HG02884 (cell line): Measurements from ENCODE around the gene GAPDH.
"Not testable (repeated sequence)": the region's sequence is repeated elsewhere in the genome, so short reads cannot be mapped to it uniquely, and the experiment has no call there.

Experiments
- ATAC-seq: cut with Tn5 transposase; IDR thresholded peaks from one replicate; pipeline ENCODE4 v1.9.1; 2021; ENCODE audit warnings: mild to moderate bottlenecking, moderate library complexity; ENCODE audit not compliant: unreplicated experiment

The GAPDH gene

GRCh38 chr12:6558014-6558760 lies 23.9 kb downstream of the GAPDH start:
- not testable (repeated sequence) for ATAC-seq

- no peak for ATAC-seq
Measured at GRCh38 chr12:6559500-6559899, 25.2 kb downstream of the GAPDH start.

- no peak for ATAC-seq
Measured at GRCh38 chr12:6560501-6561205, 26.3 kb downstream of the GAPDH start.

- ATAC-seq, result no peak
Measured at GRCh38 chr12:6562881-6563280, 28.6 kb downstream of the GAPDH start.

GRCh38 chr12:6563448-6564050 lies 29.2 kb downstream of the GAPDH start:
- no peak for ATAC-seq

- no peak for ATAC-seq
Measured at GRCh38 chr12:6567112-6567670, 32.9 kb downstream of the GAPDH start.

GRCh38 chr12:6569312-6569711 lies 35.0 kb downstream of the GAPDH start:
- no peak for ATAC-seq

GRCh38 chr12:6569786-6570185 lies 35.5 kb downstream of the GAPDH start:
- no peak for ATAC-seq

GRCh38 chr12:6570264-6570887 lies 36.1 kb downstream of the GAPDH start:
- no peak for ATAC-seq

- no peak for ATAC-seq
Measured at GRCh38 chr12:6573001-6573400, 38.7 kb downstream of the GAPDH start.

- no peak for ATAC-seq
Measured at GRCh38 chr12:6574576-6575295, 40.4 kb downstream of the GAPDH start.

- no peak for ATAC-seq
Measured at GRCh38 chr12:6575648-6576047, 41.3 kb downstream of the GAPDH start.

- ATAC-seq, result no peak
Measured at GRCh38 chr12:6582196-6582595, 47.9 kb downstream of the GAPDH start.

GRCh38 chr12:6582959-6583358 lies 48.6 kb downstream of the GAPDH start:
- no peak for ATAC-seq

- ATAC-seq, result no peak
Measured at GRCh38 chr12:6584293-6584692, 50.0 kb downstream of the GAPDH start.

- ATAC-seq, result not testable (repeated sequence)
Measured at GRCh38 chr12:6586569-6586968, 52.3 kb downstream of the GAPDH start.
